Naive thymus-derived CD8-positive, alpha-beta T cell (primary cell): ENCODE measurements around the gene CEP20. TPM values are rescaled to one million over a fixed set of nuclear protein-coding genes. Genes with fewer than 3 reads are reported as not detected.

ENCODE experiments used
- ATAC-seq, 2 donors: fragments of 150-1000 bp; cut with Tn5 transposase in 1 of 2; sonication (Bioruptor Pico), chemical (Tn5 transposase) in 1 of 2; 1 replicate in 1 of 2; 2 replicates in 1 of 2; pipeline ENCODE4 v1.10.0; 2021; ENCODE audit warnings: mild to moderate bottlenecking in 2 of 2, moderate library complexity in 2 of 2
- POLR2A ChIA-PET: fragments of 350-600 bp; sonication (Branson Sonifier 250); formaldehyde crosslinking; loops from one replicate; lab custom pipeline; 2021; ENCODE audit warnings: antibody characterized with exemption; lab: Charles Lee
- DNase-seq, 10 donors: peaks; one replicate each; pipeline versions ENCODE4 v3.0.0 to v3.0.0-alpha.2; 2020 to 2022
- H3K27ac Mint-ChIP-seq, 10 donors: one replicate each; pipeline ENCODE4 v1.8.0; 2020 to 2022; ENCODE audit warnings: mild to moderate bottlenecking in 10 of 10, mixed read lengths in 10 of 10, moderate library complexity in 4 of 10, inconsistent platforms in 1 of 10
- H3K27me3 Mint-ChIP-seq, 5 donors: one replicate each; pipeline ENCODE4 v1.8.0; 2021 to 2022; ENCODE audit warnings: mixed read lengths in 5 of 5
- H3K36me3 Mint-ChIP-seq, 3 donors: one replicate each; pipeline ENCODE4 v1.8.0; 2020 to 2022; ENCODE audit warnings: mixed read lengths in 3 of 3, mild to moderate bottlenecking in 2 of 3, inconsistent platforms in 1 of 3
- H3K4me1 Mint-ChIP-seq, 4 donors: one replicate each; pipeline ENCODE4 v1.8.0; 2021 to 2022; ENCODE audit warnings: mixed read lengths in 4 of 4
- H3K4me3 Mint-ChIP-seq, 10 donors: one replicate each; pipeline ENCODE4 v1.8.0; 2020 to 2022; ENCODE audit warnings: mild to moderate bottlenecking in 10 of 10, mixed read lengths in 10 of 10, moderate library complexity in 6 of 10, inconsistent platforms in 1 of 10
- H3K9me3 Mint-ChIP-seq, 9 donors: one replicate each; pipeline ENCODE4 v1.8.0; 2020 to 2022; ENCODE audit warnings: mixed read lengths in 9 of 9, mild to moderate bottlenecking in 3 of 9, inconsistent platforms in 1 of 9, moderate library complexity in 1 of 9
- polyA plus RNA-seq, 3 donors: library from polyadenylated mRNA; unstranded; fragments of 300-500 nt; fragmentation: Illumina TruSeq; gene quantifications; one replicate each; pipeline ENCODE4 v1.2.3, GENCODE V29; 2021
- total RNA-seq, 8 experiments: library from RNA in 2 of 8; stranded (reverse) in 2 of 8; gene quantifications; one replicate each; pipeline ENCODE4 v1.2.3 and lab custom pipeline; 2021 to 2026

Gene CEP20
- total and polyA plus RNA-seq, 5 experiments from 2014 or later, result 26.0 to 32.9 (median 26.8) TPM

- peaks cover 0 to 7% (median 4%) of the 10 kb centered on the region in 5 donors for H3K27me3 Mint-ChIP-seq
- no peaks in the 10 kb centered on the region for H3K4me1 Mint-ChIP-seq
- no peak for ATAC-seq
- H3K27ac Mint-ChIP-seq, result peak overlapping the region in 1 of 10 donors; percentile 10
- H3K9me3 Mint-ChIP-seq, result peaks cover 9 to 37% (median 19%) of the 10 kb centered on the region in 9 donors
- DNase-seq, result no peak
- H3K4me3 Mint-ChIP-seq, result no peak overlapping the region
- POLR2A ChIA-PET, result no interaction called here
- peaks cover 0 to 14% (median 3%) of the 10 kb centered on the region in 3 donors for H3K36me3 Mint-ChIP-seq
Observed at GRCh38 chr16:15817446-15817845, 71.0 kb downstream of the CEP20 start.

- POLR2A ChIA-PET, result no interaction called here
- no peak for ATAC-seq
- Mint-ChIP-seq H3K4me3 (no peak overlapping the region), H3K9me3 (peaks cover 9 to 37% (median 19%) of the 10 kb centered on the region in 9 donors), H3K4me1 (no peaks in the 10 kb centered on the region), H3K27ac (no peak overlapping the region), H3K36me3 (peaks cover 0 to 14% (median 3%) of the 10 kb centered on the region in 3 donors), H3K27me3 (peaks cover 1 to 13% (median 8%) of the 10 kb centered on the region in 5 donors)
- DNase-seq, result no peak
Observed at GRCh38 chr16:15816228-15816627, 72.2 kb downstream of the CEP20 start.

Other genes starting within 250 kb of the CEP20 start
- 100 to 1,000 TPM; 228 to 256 TPM for gene MARF1, start 245.4 kb downstream of the CEP20 start, total RNA-seq
- 10 to 100 TPM; 10.9 to 18.2 (median 15.2) TPM for gene MARF1, start 245.4 kb downstream of the CEP20 start, polyA plus RNA-seq
- 100 to 1,000 TPM; 128 to 138 TPM for gene NDE1, start 238.4 kb downstream of the CEP20 start, total RNA-seq
- 10 to 100 TPM; 23.5 to 59.1 (median 42.3) TPM for gene NDE1, start 238.4 kb downstream of the CEP20 start, polyA plus RNA-seq
- gene MYH11, start 31.6 kb downstream of the CEP20 start, total RNA-seq, result not detected
- gene MYH11, start 31.6 kb downstream of the CEP20 start, polyA plus RNA-seq, result under 1 TPM in 2 of 3 donors, not detected in 1; 0.20 to 0.59 TPM
- 10 to 100 TPM; 66.7 to 68.6 TPM for gene ABCC1, start 61.0 kb upstream of the CEP20 start, total RNA-seq
- 1 to 10 TPM; 3.7 to 9.0 (median 4.3) TPM for gene ABCC1, start 61.0 kb upstream of the CEP20 start, polyA plus RNA-seq